HG02798 (cell line): ENCODE measurements around the gene MPDZ.

Source experiments
- ATAC-seq: cut with Tn5 transposase; IDR thresholded peaks from one replicate; pipeline ENCODE4 v1.9.1; 2021; ENCODE audit warnings: mild to moderate bottlenecking; ENCODE audit not compliant: unreplicated experiment, poor library complexity

Gene MPDZ

GRCh38 chr9:13279284-13280141, at the start of gene MPDZ:
Gene MPDZ (minus strand): TSS chr9:13279692. CDS start chr9:13250315, 29,377 bp downstream.
- ATAC-seq = no peak

- no peak for ATAC-seq
Measured at GRCh38 chr9:13324988-13325387, 45.5 kb upstream of the MPDZ start.

- ATAC-seq = no peak
Measured at GRCh38 chr9:13322828-13323550, 43.5 kb upstream of the MPDZ start.

GRCh38 chr9:13318027-13318426, 38.5 kb upstream of the MPDZ start:
- no peak for ATAC-seq

GRCh38 chr9:13296972-13297371, 17.5 kb upstream of the MPDZ start:
- no peak for ATAC-seq

- ATAC-seq = no peak
Measured at GRCh38 chr9:13295556-13295955, 16.1 kb upstream of the MPDZ start.

GRCh38 chr9:13292782-13293181, 13.3 kb upstream of the MPDZ start:
- ATAC-seq = no peak

- ATAC-seq = no peak
Measured at GRCh38 chr9:13292158-13292557, 12.7 kb upstream of the MPDZ start.

- ATAC-seq = no peak
Measured at GRCh38 chr9:13291718-13292117, 12.2 kb upstream of the MPDZ start.

- ATAC-seq = no peak
Measured at GRCh38 chr9:13284011-13284410, 4.5 kb upstream of the MPDZ start.

- no peak for ATAC-seq
Measured at GRCh38 chr9:13282998-13283397, 3.5 kb upstream of the MPDZ start.

GRCh38 chr9:13281356-13282016, 2.0 kb upstream of the MPDZ start:
- ATAC-seq = no peak

GRCh38 chr9:13278368-13279246, 885 bp downstream of the MPDZ start:
- no peak for ATAC-seq

- no peak for ATAC-seq
Measured at GRCh38 chr9:13278023-13278367, 1.5 kb downstream of the MPDZ start.

- ATAC-seq = no peak
Measured at GRCh38 chr9:13274886-13275641, 4.4 kb downstream of the MPDZ start.

- no peak for ATAC-seq
Measured at GRCh38 chr9:13270734-13271133, 8.8 kb downstream of the MPDZ start.

- no peak for ATAC-seq
Measured at GRCh38 chr9:13269589-13270452, 9.7 kb downstream of the MPDZ start.

- ATAC-seq = no peak
Measured at GRCh38 chr9:13268469-13268868, 11.0 kb downstream of the MPDZ start.

- no peak for ATAC-seq
Measured at GRCh38 chr9:13267743-13268142, 11.7 kb downstream of the MPDZ start.
